Activated CD4-positive, alpha-beta T cell treated with anti-CD3 and anti-CD28 coated beads, Interleukin-2, amount 50 U/mL, for 48 hours (primary cell): ENCODE data around the gene FANCC.

ENCODE experiments used
- DNase-seq, 2 experiments: peaks; one replicate each; pipeline ENCODE4 v3.0.0-alpha.2; 2020

The FANCC gene

GRCh38 chr9:95081998-95082397 is 235.5 kb downstream of the FANCC start:
- no peak for DNase-seq

GRCh38 chr9:95080961-95081647 is 236.4 kb downstream of the FANCC start:
- DNase-seq: no peak

- DNase-seq: no peak
These were observed 238.0 kb downstream of the FANCC start for GRCh38 chr9:95079461-95079860.

GRCh38 chr9:95078939-95079338 is 238.6 kb downstream of the FANCC start:
- no peak for DNase-seq

GRCh38 chr9:95078511-95078910 is 239.0 kb downstream of the FANCC start:
- DNase-seq: no peak

- no peak for DNase-seq
These were observed 239.6 kb downstream of the FANCC start for GRCh38 chr9:95077766-95078370.

GRCh38 chr9:95077053-95077765 is 240.3 kb downstream of the FANCC start:
- no peak for DNase-seq

GRCh38 chr9:95076696-95077052 is 240.8 kb downstream of the FANCC start:
- no peak for DNase-seq

GRCh38 chr9:95075700-95076099 is 241.8 kb downstream of the FANCC start:
- no peak for DNase-seq

- no peak for DNase-seq
These were observed 242.9 kb downstream of the FANCC start for GRCh38 chr9:95074632-95075031.

GRCh38 chr9:95073918-95074317 is 243.6 kb downstream of the FANCC start:
- DNase-seq: no peak

GRCh38 chr9:95073042-95073607 is 244.4 kb downstream of the FANCC start:
- DNase-seq: no peak

GRCh38 chr9:95071925-95072324 is 245.6 kb downstream of the FANCC start:
- no peak for DNase-seq

GRCh38 chr9:95071450-95071849 is 246.1 kb downstream of the FANCC start:
- DNase-seq: no peak

- no peak for DNase-seq
These were observed 246.9 kb downstream of the FANCC start for GRCh38 chr9:95070549-95071021.

GRCh38 chr9:95067897-95068296 is 249.6 kb downstream of the FANCC start:
- DNase-seq: no peak

GRCh38 chr9:95067057-95067456 is 250.5 kb downstream of the FANCC start:
- DNase-seq: no peak

GRCh38 chr9:95065224-95065623 is 252.3 kb downstream of the FANCC start:
- no peak for DNase-seq

GRCh38 chr9:95063300-95063699 is 254.2 kb downstream of the FANCC start:
- no peak for DNase-seq

- no peak for DNase-seq
These were observed 254.9 kb downstream of the FANCC start for GRCh38 chr9:95062596-95063065.

GRCh38 chr9:95061916-95062595 is 255.5 kb downstream of the FANCC start:
- no peak for DNase-seq

GRCh38 chr9:95060916-95061315 is 256.6 kb downstream of the FANCC start:
- no peak for DNase-seq

- no peak for DNase-seq
These were observed 257.3 kb downstream of the FANCC start for GRCh38 chr9:95060234-95060633.
